SK-N-SH (cell line): ENCODE results near the gene TEX19. TPM values are rescaled to one million over a fixed set of nuclear protein-coding genes. Genes with fewer than 3 reads are reported as not detected.

Experiments used
- CTCF ChIA-PET: fragments of 300-600, 350-600 bp; formaldehyde crosslinking; extraction: SDS; loops from one replicate; lab custom pipeline; 2021; lab: Yijun Ruan, JAX
- POLR2A ChIA-PET: fragments of 350-600 bp; sonication (Branson Sonifier 250); formaldehyde crosslinking; extraction: SDS; loops from one replicate; lab custom pipeline; 2020; ENCODE audit warnings: antibody characterized with exemption, inconsistent platforms; lab: Yijun Ruan, JAX
- DNase-seq: peaks from one replicate; pipeline ENCODE4 v3.0.0; 2012
- H2AFZ ChIP-seq: fragments of 200-600 bp; sonication (generic); 2 replicates; pipeline ENCODE4 v1.8.1; 2016; ENCODE audit warnings: antibody characterized with exemption, mild to moderate bottlenecking, low read depth
- H3F3A ChIP-seq: fragments of 200-600 bp; sonication (generic); replicated peaks from 2 replicates; pipeline ENCODE3; 2016; ENCODE audit warnings: antibody characterized with exemption, mild to moderate bottlenecking; ENCODE audit not compliant: insufficient read depth
- H3K27ac ChIP-seq, 2 experiments: fragments of 200-500 bp in 1 of 2; fragments of 200-600 bp in 1 of 2; sonication (Bioruptor generic) in 1 of 2; sonication (generic), shearing (Covaris generic) in 1 of 2; 2 replicates each; pipeline versions ENCODE4 v1.5.1 to v1.6.1; 2014 to 2016; ENCODE audit warnings: low read depth in 2 of 2, inconsistent platforms in 1 of 2, low read length in 1 of 2, mild to moderate bottlenecking in 1 of 2, mixed read lengths in 1 of 2
- H3K27me3 ChIP-seq: fragments of 200-600 bp; sonication (generic), shearing (Covaris generic); 2 replicates; pipeline ENCODE4 v1.6.1; 2016; ENCODE audit warnings: mixed run types; ENCODE audit not compliant: insufficient read depth
- H3K36me3 ChIP-seq, 2 experiments: fragments of 200-500 bp in 1 of 2; fragments of 200-600 bp in 1 of 2; sonication (Bioruptor generic) in 1 of 2; sonication (generic) in 1 of 2; replicated peaks in 1 of 2; 2 replicates each; pipeline versions ENCODE3 to v1.5.1; 2014 to 2016; ENCODE audit warnings: low read length in 1 of 2, mild to moderate bottlenecking in 1 of 2; ENCODE audit not compliant: insufficient read depth in 2 of 2, control insufficient read depth in 1 of 2
- H3K4me1 ChIP-seq, 2 experiments: fragments of 200-500 bp in 1 of 2; fragments of 200-600 bp in 1 of 2; sonication (Bioruptor generic) in 1 of 2; sonication (generic), shearing (Covaris generic) in 1 of 2; 2 replicates each; pipeline versions ENCODE4 v1.5.1 to v1.6.1; 2014 to 2016; ENCODE audit warnings: low read depth in 1 of 2, low read length in 1 of 2, mixed run types in 1 of 2; ENCODE audit not compliant: insufficient read depth in 2 of 2, control insufficient read depth in 1 of 2
- H3K4me2 ChIP-seq: fragments of 200-600 bp; sonication (generic), shearing (Covaris generic); 2 replicates; pipeline ENCODE4 v1.6.1; 2017; ENCODE audit warnings: mixed run types
- H3K4me3 ChIP-seq, 2 experiments: fragments of 200-500 bp in 1 of 2; fragments of 200-600 bp in 1 of 2; sonication (Bioruptor generic) in 1 of 2; sonication (generic), shearing (Covaris generic) in 1 of 2; 2 replicates each; pipeline versions ENCODE4 v1.5.1 to v1.8.1; 2014 to 2016; ENCODE audit warnings: low read depth in 2 of 2, inconsistent platforms in 1 of 2, low read length in 1 of 2, mild to moderate bottlenecking in 1 of 2, mixed read lengths in 1 of 2, moderate library complexity in 1 of 2
- H3K79me2 ChIP-seq: fragments of 200-600 bp; sonication (generic); 2 replicates; pipeline ENCODE4 v1.8.1; 2017; ENCODE audit warnings: mild to moderate bottlenecking; ENCODE audit not compliant: insufficient read depth
- H3K9ac ChIP-seq: fragments of 200-600 bp; sonication (generic); 2 replicates; pipeline ENCODE4 v1.6.1; 2017; ENCODE audit warnings: mixed run types
- H3K9me2 ChIP-seq: fragments of 200-600 bp; sonication (generic); 2 replicates; pipeline ENCODE4 v1.6.1; 2017; ENCODE audit warnings: mixed run types
- H3K9me3 ChIP-seq: fragments of 200-600 bp; sonication (generic); 2 replicates; pipeline ENCODE4 v1.6.1; 2017; ENCODE audit warnings: mixed run types, mild to moderate bottlenecking, moderate library complexity
- H4K20me1 ChIP-seq: fragments of 200-600 bp; sonication (generic); 2 replicates; pipeline ENCODE4 v1.6.1; 2017; ENCODE audit warnings: mild to moderate bottlenecking, mixed run types; ENCODE audit not compliant: insufficient read depth
- CHD2 ChIP-seq: fragments of 150-350 bp; IDR thresholded peaks from 2 replicates; pipeline ENCODE4 v1.6.1; 2018; ENCODE audit warnings: low read length; ENCODE audit not compliant: partially characterized antibody
- FOXM1 ChIP-seq: IDR thresholded peaks from 2 replicates; pipeline ENCODE4 v1.4.0; 2012; ENCODE audit warnings: low read depth, mild to moderate bottlenecking
- GATA2 ChIP-seq: sonication (generic); formaldehyde crosslinking; IDR thresholded peaks from 2 replicates; pipeline ENCODE4 v1.5.0; 2020; ENCODE audit warnings: mild to moderate bottlenecking, missing genetic modification reagents
- MXI1 ChIP-seq: IDR thresholded peaks from 2 replicates; pipeline ENCODE4 v1.6.1; 2012; ENCODE audit warnings: mild to moderate bottlenecking, low read depth, low read length, improper control_type of control experiment
- NFIC ChIP-seq: IDR thresholded peaks from 2 replicates; pipeline ENCODE4 v1.4.0; 2012; ENCODE audit warnings: borderline replicate concordance
- POLR2AphosphoS5 ChIP-seq: IDR thresholded peaks from 2 replicates; pipeline ENCODE4 v1.6.1; 2012; ENCODE audit warnings: low read depth, low read length
- RAD21 ChIP-seq: IDR thresholded peaks from 2 replicates; pipeline ENCODE4 v1.6.1; 2012; ENCODE audit warnings: mild to moderate bottlenecking, low read length
- TCF12 ChIP-seq: IDR thresholded peaks from 2 replicates; pipeline ENCODE4 v1.4.0; 2012
- WGBS: methylation state at CpG from one replicate; pipeline ENCODE4 v1.1.6; 2017; ENCODE audit warnings: low lambda C conversion rate; 5-methylcytosine and 5-hydroxymethylcytosine counted together
- polyA plus RNA-seq, 3 experiments: library from polyadenylated mRNA; depleted of rRNA; stranded (reverse); fragments of >200 nt; gene quantifications; 2 replicates each; pipeline ENCODE4 v1.2.3, GENCODE V29; 2012
- TF ChIP-seq, protein P1 (sequence below): fragments of 200-600 bp; sonication (generic); IDR thresholded peaks from 2 replicates; pipeline ENCODE4 v1.6.1; 2017; ENCODE audit warnings: antibody characterized with exemption, mild to moderate bottlenecking, moderate library complexity
- TF ChIP-seq, protein P2 (sequence below): IDR thresholded peaks from 2 replicates; pipeline ENCODE4; 2012
- TF ChIP-seq, protein P3 (sequence below): IDR thresholded peaks from 2 replicates; pipeline ENCODE4 v1.4.0; 2012; ENCODE audit warnings: low read depth, borderline replicate concordance
- TF ChIP-seq, protein P4 (sequence below): IDR thresholded peaks from 2 replicates; pipeline ENCODE4 v1.4.0; 2012; ENCODE audit warnings: low read depth, borderline replicate concordance

Gene TEX19
- polyA plus RNA-seq, 1 of the 3 experiments (the other 2 are of a cell fraction) = 0.10 TPM

DNA sequence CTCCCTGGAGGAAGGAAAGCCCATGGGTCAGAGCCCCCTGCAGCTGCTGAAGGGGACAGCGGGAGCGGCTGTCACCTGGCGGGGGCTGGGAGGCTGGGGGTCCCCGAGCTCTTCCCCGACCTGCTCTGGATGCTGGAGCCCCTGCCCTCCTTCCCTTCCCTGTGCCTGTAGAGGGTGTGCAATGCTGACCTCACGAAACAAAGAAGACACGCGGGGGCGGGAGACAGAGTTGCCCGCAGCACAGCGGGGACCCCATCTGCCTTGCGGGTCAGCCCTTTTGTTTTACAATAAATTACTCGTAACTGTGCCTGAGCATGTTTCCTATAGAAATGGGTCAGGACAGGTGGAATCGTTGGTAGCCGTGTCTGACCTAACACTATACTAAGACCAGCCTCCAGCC is 31.8 kb upstream of the TEX19 start:
- no peaks in the 10 kb centered on the region for H3K79me2 ChIP-seq
- no peaks in the 10 kb centered on the region for H3K9me2 ChIP-seq
- no peaks in the 10 kb centered on the region for H3F3A ChIP-seq
- no peaks in the 10 kb centered on the region for H4K20me1 ChIP-seq
- POLR2A ChIA-PET = interaction anchor here (1.1 kb wide), 1 partner anchor 10 kb away, joined by 3 read pairs; the partner anchor contains the start of gene CD7
- TF ChIP-seq FOXM1 = no peak
- TF ChIP-seq, protein P1, sequence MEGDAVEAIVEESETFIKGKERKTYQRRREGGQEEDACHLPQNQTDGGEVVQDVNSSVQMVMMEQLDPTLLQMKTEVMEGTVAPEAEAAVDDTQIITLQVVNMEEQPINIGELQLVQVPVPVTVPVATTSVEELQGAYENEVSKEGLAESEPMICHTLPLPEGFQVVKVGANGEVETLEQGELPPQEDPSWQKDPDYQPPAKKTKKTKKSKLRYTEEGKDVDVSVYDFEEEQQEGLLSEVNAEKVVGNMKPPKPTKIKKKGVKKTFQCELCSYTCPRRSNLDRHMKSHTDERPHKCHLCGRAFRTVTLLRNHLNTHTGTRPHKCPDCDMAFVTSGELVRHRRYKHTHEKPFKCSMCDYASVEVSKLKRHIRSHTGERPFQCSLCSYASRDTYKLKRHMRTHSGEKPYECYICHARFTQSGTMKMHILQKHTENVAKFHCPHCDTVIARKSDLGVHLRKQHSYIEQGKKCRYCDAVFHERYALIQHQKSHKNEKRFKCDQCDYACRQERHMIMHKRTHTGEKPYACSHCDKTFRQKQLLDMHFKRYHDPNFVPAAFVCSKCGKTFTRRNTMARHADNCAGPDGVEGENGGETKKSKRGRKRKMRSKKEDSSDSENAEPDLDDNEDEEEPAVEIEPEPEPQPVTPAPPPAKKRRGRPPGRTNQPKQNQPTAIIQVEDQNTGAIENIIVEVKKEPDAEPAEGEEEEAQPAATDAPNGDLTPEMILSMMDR = no peak
- TF ChIP-seq, protein P2, sequence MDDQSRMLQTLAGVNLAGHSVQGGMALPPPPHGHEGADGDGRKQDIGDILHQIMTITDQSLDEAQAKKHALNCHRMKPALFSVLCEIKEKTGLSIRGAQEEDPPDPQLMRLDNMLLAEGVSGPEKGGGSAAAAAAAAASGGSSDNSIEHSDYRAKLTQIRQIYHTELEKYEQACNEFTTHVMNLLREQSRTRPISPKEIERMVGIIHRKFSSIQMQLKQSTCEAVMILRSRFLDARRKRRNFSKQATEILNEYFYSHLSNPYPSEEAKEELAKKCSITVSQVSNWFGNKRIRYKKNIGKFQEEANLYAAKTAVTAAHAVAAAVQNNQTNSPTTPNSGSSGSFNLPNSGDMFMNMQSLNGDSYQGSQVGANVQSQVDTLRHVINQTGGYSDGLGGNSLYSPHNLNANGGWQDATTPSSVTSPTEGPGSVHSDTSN = no peak
- TF ChIP-seq, protein P3, sequence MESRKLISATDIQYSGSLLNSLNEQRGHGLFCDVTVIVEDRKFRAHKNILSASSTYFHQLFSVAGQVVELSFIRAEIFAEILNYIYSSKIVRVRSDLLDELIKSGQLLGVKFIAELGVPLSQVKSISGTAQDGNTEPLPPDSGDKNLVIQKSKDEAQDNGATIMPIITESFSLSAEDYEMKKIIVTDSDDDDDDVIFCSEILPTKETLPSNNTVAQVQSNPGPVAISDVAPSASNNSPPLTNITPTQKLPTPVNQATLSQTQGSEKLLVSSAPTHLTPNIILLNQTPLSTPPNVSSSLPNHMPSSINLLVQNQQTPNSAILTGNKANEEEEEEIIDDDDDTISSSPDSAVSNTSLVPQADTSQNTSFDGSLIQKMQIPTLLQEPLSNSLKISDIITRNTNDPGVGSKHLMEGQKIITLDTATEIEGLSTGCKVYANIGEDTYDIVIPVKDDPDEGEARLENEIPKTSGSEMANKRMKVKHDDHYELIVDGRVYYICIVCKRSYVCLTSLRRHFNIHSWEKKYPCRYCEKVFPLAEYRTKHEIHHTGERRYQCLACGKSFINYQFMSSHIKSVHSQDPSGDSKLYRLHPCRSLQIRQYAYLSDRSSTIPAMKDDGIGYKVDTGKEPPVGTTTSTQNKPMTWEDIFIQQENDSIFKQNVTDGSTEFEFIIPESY = no peak
- no peak for TF ChIP-seq TCF12
- H3K36me3 ChIP-seq = no peaks in the 10 kb centered on the region
- no peaks in the 10 kb centered on the region for H3K9me3 ChIP-seq
- no peak overlapping the region for H3K4me3 ChIP-seq
- H3K4me2 ChIP-seq = no peak overlapping the region
- no peak overlapping the region for H3K9ac ChIP-seq
- H3K27ac ChIP-seq = no peak overlapping the region
- no peak for DNase-seq
- H3K4me1 ChIP-seq = peaks cover 9 to 29% of the 10 kb centered on the region in 2 experiments; a peak in 3 of 4 replicates
- CTCF ChIA-PET = interaction anchor here (9.5 to 9.9 kb wide), 2 partner anchors 25 to 91 kb away, joined by 78 to 184 read pairs; no protein-coding TSS in a partner anchor
- peaks cover 2% of the 10 kb centered on the region for H3K27me3 ChIP-seq
- no peak overlapping the region for H2AFZ ChIP-seq
- 92% methylated on average over 12 of the region's 15 CpGs for WGBS

DNA sequence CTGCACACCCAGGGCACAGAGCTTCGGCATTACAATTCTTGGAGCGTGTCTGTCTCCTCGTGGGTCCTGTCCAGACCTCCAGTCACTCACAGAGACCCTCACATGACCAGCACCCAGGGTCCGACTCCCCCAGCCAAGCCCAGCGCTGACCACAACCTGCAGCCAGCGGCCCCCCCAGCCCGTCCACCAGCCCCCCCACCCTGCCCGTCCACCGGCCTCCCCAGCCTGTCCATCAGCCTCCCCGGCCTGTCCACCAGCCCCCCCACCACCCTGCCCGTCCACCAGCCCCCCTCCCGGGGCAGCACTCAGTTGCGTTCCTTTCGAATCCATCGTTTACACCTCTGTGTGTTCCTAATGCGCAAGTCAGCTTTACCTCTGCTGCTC is 31.3 kb upstream of the TEX19 start:
- no peak overlapping the region for H2AFZ ChIP-seq
- no peaks in the 10 kb centered on the region for H4K20me1 ChIP-seq
- peaks cover 13 to 34% of the 10 kb centered on the region in 2 experiments; a peak in 3 of 4 replicates for H3K4me1 ChIP-seq
- DNase-seq = no peak
- H3K36me3 ChIP-seq = no peaks in the 10 kb centered on the region
- no peak overlapping the region for H3K4me3 ChIP-seq
- 91% methylated on average over 16 of the region's 16 CpGs for WGBS
- H3K9me3 ChIP-seq = no peaks in the 10 kb centered on the region
- no peak overlapping the region for H3K27ac ChIP-seq
- CTCF ChIA-PET = interaction anchor here (1.2 to 9.9 kb wide), 3 partner anchors 14 to 92 kb away, joined by 4 to 184 read pairs (median 78); no protein-coding TSS in a partner anchor
- TF ChIP-seq CHD2 (no peak), POLR2AphosphoS5 (no peak), NFIC (no peak), GATA2 (no peak), MXI1 (no peak), RAD21 (no peak)
- TF ChIP-seq, protein P4, sequence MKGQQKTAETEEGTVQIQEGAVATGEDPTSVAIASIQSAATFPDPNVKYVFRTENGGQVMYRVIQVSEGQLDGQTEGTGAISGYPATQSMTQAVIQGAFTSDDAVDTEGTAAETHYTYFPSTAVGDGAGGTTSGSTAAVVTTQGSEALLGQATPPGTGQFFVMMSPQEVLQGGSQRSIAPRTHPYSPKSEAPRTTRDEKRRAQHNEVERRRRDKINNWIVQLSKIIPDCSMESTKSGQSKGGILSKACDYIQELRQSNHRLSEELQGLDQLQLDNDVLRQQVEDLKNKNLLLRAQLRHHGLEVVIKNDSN = no peak
- TF ChIP-seq, protein P3 = no peak
- TF ChIP-seq, all 33 proteins: peak for 0
- H3F3A ChIP-seq = no peaks in the 10 kb centered on the region
- no peak overlapping the region for H3K4me2 ChIP-seq
- H3K27me3 ChIP-seq = no peaks in the 10 kb centered on the region; the same call in none of the 2 replicates
- H3K9me2 ChIP-seq = no peaks in the 10 kb centered on the region
- POLR2A ChIA-PET = interaction anchor here (1.1 kb wide), 1 partner anchor 10 kb away, joined by 3 read pairs; the partner anchor contains the start of gene CD7
- H3K79me2 ChIP-seq = no peaks in the 10 kb centered on the region
- no peak overlapping the region for H3K9ac ChIP-seq
